SK-N-SH (cell line): ENCODE results near the gene ATP6V1C2. TPM values are rescaled to one million over a fixed set of nuclear protein-coding genes. Genes with fewer than 3 reads are reported as not detected.
"Not testable (repeated sequence)": the region's sequence is repeated elsewhere in the genome, so short reads cannot be mapped to it uniquely, and the experiment has no call there.

ENCODE experiments used
- CTCF ChIA-PET: fragments of 300-600, 350-600 bp; formaldehyde crosslinking; extraction: SDS; loops from one replicate; lab custom pipeline; 2021; lab: Yijun Ruan, JAX
- POLR2A ChIA-PET: fragments of 350-600 bp; sonication (Branson Sonifier 250); formaldehyde crosslinking; extraction: SDS; loops from one replicate; lab custom pipeline; 2020; ENCODE audit warnings: antibody characterized with exemption, inconsistent platforms; lab: Yijun Ruan, JAX
- DNase-seq: peaks from one replicate; pipeline ENCODE4 v3.0.0; 2012
- H2AFZ ChIP-seq: fragments of 200-600 bp; sonication (generic); 2 replicates; pipeline ENCODE4 v1.8.1; 2016; ENCODE audit warnings: antibody characterized with exemption, mild to moderate bottlenecking, low read depth
- H3F3A ChIP-seq: fragments of 200-600 bp; sonication (generic); replicated peaks from 2 replicates; pipeline ENCODE3; 2016; ENCODE audit warnings: antibody characterized with exemption, mild to moderate bottlenecking; ENCODE audit not compliant: insufficient read depth
- H3K27ac ChIP-seq, 2 experiments: fragments of 200-500 bp in 1 of 2; fragments of 200-600 bp in 1 of 2; sonication (Bioruptor generic) in 1 of 2; sonication (generic), shearing (Covaris generic) in 1 of 2; 2 replicates each; pipeline versions ENCODE4 v1.5.1 to v1.6.1; 2014 to 2016; ENCODE audit warnings: low read depth in 2 of 2, inconsistent platforms in 1 of 2, low read length in 1 of 2, mild to moderate bottlenecking in 1 of 2, mixed read lengths in 1 of 2
- H3K27me3 ChIP-seq: fragments of 200-600 bp; sonication (generic), shearing (Covaris generic); 2 replicates; pipeline ENCODE4 v1.6.1; 2016; ENCODE audit warnings: mixed run types; ENCODE audit not compliant: insufficient read depth
- H3K36me3 ChIP-seq, 2 experiments: fragments of 200-500 bp in 1 of 2; fragments of 200-600 bp in 1 of 2; sonication (Bioruptor generic) in 1 of 2; sonication (generic) in 1 of 2; replicated peaks in 1 of 2; 2 replicates each; pipeline versions ENCODE3 to v1.5.1; 2014 to 2016; ENCODE audit warnings: low read length in 1 of 2, mild to moderate bottlenecking in 1 of 2; ENCODE audit not compliant: insufficient read depth in 2 of 2, control insufficient read depth in 1 of 2
- H3K4me1 ChIP-seq, 2 experiments: fragments of 200-500 bp in 1 of 2; fragments of 200-600 bp in 1 of 2; sonication (Bioruptor generic) in 1 of 2; sonication (generic), shearing (Covaris generic) in 1 of 2; 2 replicates each; pipeline versions ENCODE4 v1.5.1 to v1.6.1; 2014 to 2016; ENCODE audit warnings: low read depth in 1 of 2, low read length in 1 of 2, mixed run types in 1 of 2; ENCODE audit not compliant: insufficient read depth in 2 of 2, control insufficient read depth in 1 of 2
- H3K4me2 ChIP-seq: fragments of 200-600 bp; sonication (generic), shearing (Covaris generic); 2 replicates; pipeline ENCODE4 v1.6.1; 2017; ENCODE audit warnings: mixed run types
- H3K4me3 ChIP-seq, 2 experiments: fragments of 200-500 bp in 1 of 2; fragments of 200-600 bp in 1 of 2; sonication (Bioruptor generic) in 1 of 2; sonication (generic), shearing (Covaris generic) in 1 of 2; 2 replicates each; pipeline versions ENCODE4 v1.5.1 to v1.8.1; 2014 to 2016; ENCODE audit warnings: low read depth in 2 of 2, inconsistent platforms in 1 of 2, low read length in 1 of 2, mild to moderate bottlenecking in 1 of 2, mixed read lengths in 1 of 2, moderate library complexity in 1 of 2
- H3K79me2 ChIP-seq: fragments of 200-600 bp; sonication (generic); 2 replicates; pipeline ENCODE4 v1.8.1; 2017; ENCODE audit warnings: mild to moderate bottlenecking; ENCODE audit not compliant: insufficient read depth
- H3K9ac ChIP-seq: fragments of 200-600 bp; sonication (generic); 2 replicates; pipeline ENCODE4 v1.6.1; 2017; ENCODE audit warnings: mixed run types
- H3K9me2 ChIP-seq: fragments of 200-600 bp; sonication (generic); 2 replicates; pipeline ENCODE4 v1.6.1; 2017; ENCODE audit warnings: mixed run types
- H3K9me3 ChIP-seq: fragments of 200-600 bp; sonication (generic); 2 replicates; pipeline ENCODE4 v1.6.1; 2017; ENCODE audit warnings: mixed run types, mild to moderate bottlenecking, moderate library complexity
- H4K20me1 ChIP-seq: fragments of 200-600 bp; sonication (generic); 2 replicates; pipeline ENCODE4 v1.6.1; 2017; ENCODE audit warnings: mild to moderate bottlenecking, mixed run types; ENCODE audit not compliant: insufficient read depth
- CHD2 ChIP-seq: fragments of 150-350 bp; IDR thresholded peaks from 2 replicates; pipeline ENCODE4 v1.6.1; 2018; ENCODE audit warnings: low read length; ENCODE audit not compliant: partially characterized antibody
- CTCF ChIP-seq: fragments of 200-600 bp; sonication (generic); IDR thresholded peaks from 2 replicates; pipeline ENCODE4 v1.6.1; 2017; ENCODE audit warnings: antibody characterized with exemption, mild to moderate bottlenecking, moderate library complexity
- EZH2phosphoT487 ChIP-seq: fragments of 200-600 bp; sonication (generic); IDR thresholded peaks from 2 replicates; pipeline ENCODE4 v1.6.1; 2017; ENCODE audit warnings: low read depth, mixed run types, mild to moderate bottlenecking, antibody characterized with exemption, moderate library complexity, borderline replicate concordance
- FOSL2 ChIP-seq: IDR thresholded peaks from 2 replicates; pipeline ENCODE4 v1.4.0; 2012; ENCODE audit warnings: low read depth, mild to moderate bottlenecking, moderate library complexity, borderline replicate concordance
- GATA2 ChIP-seq: sonication (generic); formaldehyde crosslinking; IDR thresholded peaks from 2 replicates; pipeline ENCODE4 v1.5.0; 2020; ENCODE audit warnings: mild to moderate bottlenecking, missing genetic modification reagents
- MXI1 ChIP-seq: IDR thresholded peaks from 2 replicates; pipeline ENCODE4 v1.6.1; 2012; ENCODE audit warnings: mild to moderate bottlenecking, low read depth, low read length, improper control_type of control experiment
- YY1 ChIP-seq: IDR thresholded peaks from 2 replicates; pipeline ENCODE4 v1.4.0; 2012; ENCODE audit warnings: low read depth, mild to moderate bottlenecking
- WGBS: methylation state at CpG from one replicate; pipeline ENCODE4 v1.1.6; 2017; ENCODE audit warnings: low lambda C conversion rate; 5-methylcytosine and 5-hydroxymethylcytosine counted together
- polyA plus RNA-seq, 3 experiments: library from polyadenylated mRNA; depleted of rRNA; stranded (reverse); fragments of >200 nt; gene quantifications; 2 replicates each; pipeline ENCODE4 v1.2.3, GENCODE V29; 2012
- TF ChIP-seq, protein P1 (sequence below): IDR thresholded peaks from 2 replicates; pipeline ENCODE4; 2012
- TF ChIP-seq, protein P2 (sequence below): IDR thresholded peaks from 2 replicates; pipeline ENCODE4 v1.6.1; 2012; ENCODE audit warnings: mild to moderate bottlenecking, low read depth, low read length, moderate library complexity

The ATP6V1C2 gene
- polyA plus RNA-seq, 1 of the 3 experiments (the other 2 are of a cell fraction), result 0.12 TPM

- 97% methylated on average over 11 of the region's 11 CpGs for WGBS
Observed at GRCh38 chr2:10780491-10780820, 59.0 kb downstream of the ATP6V1C2 start.

GRCh38 chr2:10780821-10781220, 59.4 kb downstream of the ATP6V1C2 start:
- H3K27me3 ChIP-seq, H4K20me1 ChIP-seq, H3K27ac ChIP-seq, H3K4me3 ChIP-seq, H3K9me3 ChIP-seq, POLR2A ChIA-PET, H3K4me2 ChIP-seq, H3K9me2 ChIP-seq, H3F3A ChIP-seq, H3K4me1 ChIP-seq, H2AFZ ChIP-seq, H3K79me2 ChIP-seq, H3K9ac ChIP-seq, DNase-seq: not testable (repeated sequence)
- CTCF ChIA-PET, result interaction anchor here (0.7 to 1.9 kb wide), 2 partner anchors 20 to 52 kb away, joined by 3 to 4 read pairs; no protein-coding TSS in a partner anchor
- peaks cover 36 to 54% of the 10 kb centered on the region in 2 experiments for H3K36me3 ChIP-seq
- 93% methylated on average over 11 of the region's 11 CpGs for WGBS

More at GRCh38 chr2:10780491-10780820, 59.0 kb downstream of the ATP6V1C2 start:
- H4K20me1 ChIP-seq, result no peaks in the 10 kb centered on the region
- no peaks in the 10 kb centered on the region for H3K79me2 ChIP-seq
- H3K9me2 ChIP-seq, result no peaks in the 10 kb centered on the region
- H3K36me3 ChIP-seq, result peaks cover 35 to 54% of the 10 kb centered on the region in 2 experiments
- no peak overlapping the region for H3K27ac ChIP-seq
- ChIA-PET POLR2A (no interaction called here), CTCF (interaction anchor here (0.7 to 1.9 kb wide), 2 partner anchors 20 to 52 kb away, joined by 3 to 4 read pairs; no protein-coding TSS in a partner anchor)
- no peak overlapping the region for H3K9ac ChIP-seq
- DNase-seq, result no peak
- no peak overlapping the region for H2AFZ ChIP-seq
- no peaks in the 10 kb centered on the region for H3K27me3 ChIP-seq
- H3F3A ChIP-seq, result no peaks in the 10 kb centered on the region
- no peak overlapping the region for H3K4me2 ChIP-seq
- H3K4me1 ChIP-seq, result peaks cover 0 to 2% of the 10 kb centered on the region in 2 experiments; a peak in 1 of 4 replicates
- no peaks in the 10 kb centered on the region for H3K9me3 ChIP-seq
- no peak for TF ChIP-seq CHD2
- TF ChIP-seq EZH2phosphoT487, result no peak
- TF ChIP-seq, protein P1, sequence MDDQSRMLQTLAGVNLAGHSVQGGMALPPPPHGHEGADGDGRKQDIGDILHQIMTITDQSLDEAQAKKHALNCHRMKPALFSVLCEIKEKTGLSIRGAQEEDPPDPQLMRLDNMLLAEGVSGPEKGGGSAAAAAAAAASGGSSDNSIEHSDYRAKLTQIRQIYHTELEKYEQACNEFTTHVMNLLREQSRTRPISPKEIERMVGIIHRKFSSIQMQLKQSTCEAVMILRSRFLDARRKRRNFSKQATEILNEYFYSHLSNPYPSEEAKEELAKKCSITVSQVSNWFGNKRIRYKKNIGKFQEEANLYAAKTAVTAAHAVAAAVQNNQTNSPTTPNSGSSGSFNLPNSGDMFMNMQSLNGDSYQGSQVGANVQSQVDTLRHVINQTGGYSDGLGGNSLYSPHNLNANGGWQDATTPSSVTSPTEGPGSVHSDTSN, result no peak
- TF ChIP-seq, protein P2, sequence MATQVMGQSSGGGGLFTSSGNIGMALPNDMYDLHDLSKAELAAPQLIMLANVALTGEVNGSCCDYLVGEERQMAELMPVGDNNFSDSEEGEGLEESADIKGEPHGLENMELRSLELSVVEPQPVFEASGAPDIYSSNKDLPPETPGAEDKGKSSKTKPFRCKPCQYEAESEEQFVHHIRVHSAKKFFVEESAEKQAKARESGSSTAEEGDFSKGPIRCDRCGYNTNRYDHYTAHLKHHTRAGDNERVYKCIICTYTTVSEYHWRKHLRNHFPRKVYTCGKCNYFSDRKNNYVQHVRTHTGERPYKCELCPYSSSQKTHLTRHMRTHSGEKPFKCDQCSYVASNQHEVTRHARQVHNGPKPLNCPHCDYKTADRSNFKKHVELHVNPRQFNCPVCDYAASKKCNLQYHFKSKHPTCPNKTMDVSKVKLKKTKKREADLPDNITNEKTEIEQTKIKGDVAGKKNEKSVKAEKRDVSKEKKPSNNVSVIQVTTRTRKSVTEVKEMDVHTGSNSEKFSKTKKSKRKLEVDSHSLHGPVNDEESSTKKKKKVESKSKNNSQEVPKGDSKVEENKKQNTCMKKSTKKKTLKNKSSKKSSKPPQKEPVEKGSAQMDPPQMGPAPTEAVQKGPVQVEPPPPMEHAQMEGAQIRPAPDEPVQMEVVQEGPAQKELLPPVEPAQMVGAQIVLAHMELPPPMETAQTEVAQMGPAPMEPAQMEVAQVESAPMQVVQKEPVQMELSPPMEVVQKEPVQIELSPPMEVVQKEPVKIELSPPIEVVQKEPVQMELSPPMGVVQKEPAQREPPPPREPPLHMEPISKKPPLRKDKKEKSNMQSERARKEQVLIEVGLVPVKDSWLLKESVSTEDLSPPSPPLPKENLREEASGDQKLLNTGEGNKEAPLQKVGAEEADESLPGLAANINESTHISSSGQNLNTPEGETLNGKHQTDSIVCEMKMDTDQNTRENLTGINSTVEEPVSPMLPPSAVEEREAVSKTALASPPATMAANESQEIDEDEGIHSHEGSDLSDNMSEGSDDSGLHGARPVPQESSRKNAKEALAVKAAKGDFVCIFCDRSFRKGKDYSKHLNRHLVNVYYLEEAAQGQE, result no peak
- no peak for TF ChIP-seq FOSL2
- TF ChIP-seq YY1, result no peak
- no peak for TF ChIP-seq CTCF
- TF ChIP-seq MXI1, result no peak
- TF ChIP-seq GATA2 (CRISPR knock-in tag), result no peak
- no peak overlapping the region for H3K4me3 ChIP-seq
